CD4-positive, alpha-beta T cell (primary cell): Measurements from ENCODE around the gene LAMC2. TPM values are rescaled to one million over a fixed set of nuclear protein-coding genes. Genes with fewer than 3 reads are reported as not detected.
"Not testable (repeated sequence)": the region's sequence is repeated elsewhere in the genome, so short reads cannot be mapped to it uniquely, and the experiment has no call there.

Source experiments
- ATAC-seq: fragments of 200-7000 bp; cut with Tn5 transposase; one replicate; pipeline ENCODE4 v1.10.0; 2022; ENCODE audit warnings: mild to moderate bottlenecking; ENCODE audit not compliant: poor library complexity
- CTCF ChIA-PET: fragments of 350-600 bp; sonication (Branson Sonifier 250); formaldehyde crosslinking; loops from one replicate; lab custom pipeline; 2021; ENCODE audit warnings: antibody characterized with exemption, inconsistent platforms; lab: Charles Lee
- POLR2A ChIA-PET: fragments of 350-600 bp; sonication (Branson Sonifier 250); formaldehyde crosslinking; loops from one replicate; lab custom pipeline; 2021; ENCODE audit warnings: antibody characterized with exemption, inconsistent platforms; lab: Charles Lee
- DNase-seq, 14 experiments: peaks; one replicate each; pipeline ENCODE4 v3.0.0-alpha.2; 2013 to 2020; ENCODE audit warnings: mixed read lengths in 2 of 14
- H3K27ac ChIP-seq, 2 donors: one replicate each; pipeline versions ENCODE4 v1.5.1 to v1.7.0; 2013; ENCODE audit warnings: low read length in 2 of 2, low read depth in 1 of 2, mild to moderate bottlenecking in 1 of 2
- H3K27me3 ChIP-seq, 2 experiments: 1 replicate in 1 of 2; 2 replicates in 1 of 2; pipeline versions ENCODE4 v1.6.1 to v1.7.0; 2013; ENCODE audit warnings: low read length in 2 of 2, control low read depth in 1 of 2, mild to moderate bottlenecking in 1 of 2, moderate library complexity in 1 of 2; ENCODE audit not compliant: insufficient read depth in 2 of 2, control insufficient read depth in 1 of 2
- H3K36me3 ChIP-seq: one replicate; pipeline ENCODE4 v1.6.1; 2013; ENCODE audit warnings: low read length, control low read depth; ENCODE audit not compliant: insufficient read depth
- H3K4me1 ChIP-seq: one replicate; pipeline ENCODE4 v1.6.1; 2013; ENCODE audit warnings: low read length, control low read depth; ENCODE audit not compliant: insufficient read depth
- H3K4me3 ChIP-seq: one replicate; pipeline ENCODE4 v1.5.1; 2013; ENCODE audit warnings: mild to moderate bottlenecking, low read length, moderate library complexity
- H3K9me3 ChIP-seq, 2 experiments: 1 replicate in 1 of 2; 2 replicates in 1 of 2; pipeline versions ENCODE4 v1.6.1 to v1.7.0; 2013; ENCODE audit warnings: low read length in 2 of 2, mild to moderate bottlenecking in 2 of 2, control low read depth in 1 of 2, moderate library complexity in 1 of 2; ENCODE audit not compliant: control insufficient read depth in 1 of 2, insufficient read depth in 1 of 2
- H3K27ac Mint-ChIP-seq: one replicate; pipeline ENCODE4 v1.8.0; 2020; ENCODE audit warnings: mixed read lengths
- H3K27me3 Mint-ChIP-seq: one replicate; pipeline ENCODE4 v1.8.0; 2021; ENCODE audit warnings: mixed read lengths
- H3K36me3 Mint-ChIP-seq: one replicate; pipeline ENCODE4 v1.8.0; 2021; ENCODE audit warnings: low read depth, mixed read lengths
- H3K4me1 Mint-ChIP-seq: one replicate; pipeline ENCODE4 v1.8.0; 2021; ENCODE audit warnings: low read depth, mixed read lengths
- H3K4me3 Mint-ChIP-seq: one replicate; pipeline ENCODE4 v1.8.0; 2020; ENCODE audit warnings: mild to moderate bottlenecking, mixed read lengths
- H3K9me3 Mint-ChIP-seq: one replicate; pipeline ENCODE4 v1.8.0; 2020; ENCODE audit warnings: mixed read lengths
- intact Hi-C, 2 experiments: fragments of 100-400 bp; cut with DNase I in 1 of 2; cut with micrococcal nuclease in 1 of 2; formaldehyde crosslinking; loops; one replicate each; pipeline versions ENCODE4 v1.15.1 to v1.9.0; 2023 to 2025; cut with DNase I, micrococcal nuclease
- total RNA-seq, 174 experiments: library from RNA in 2 of 174; stranded (reverse) in 2 of 174; gene quantifications; one replicate each; pipeline ENCODE4 v1.2.3 and lab custom pipeline; 2021 to 2026
- TF ChIP-seq, protein P1 (sequence below): fragments of 200-600 bp; IDR thresholded peaks from one replicate; pipeline ENCODE4 v1.8.0; 2022; ENCODE audit warnings: antibody characterized with exemption, mild to moderate bottlenecking

Gene LAMC2
- total RNA-seq, 2 experiments from 2014 or later, result not detected

DNA sequence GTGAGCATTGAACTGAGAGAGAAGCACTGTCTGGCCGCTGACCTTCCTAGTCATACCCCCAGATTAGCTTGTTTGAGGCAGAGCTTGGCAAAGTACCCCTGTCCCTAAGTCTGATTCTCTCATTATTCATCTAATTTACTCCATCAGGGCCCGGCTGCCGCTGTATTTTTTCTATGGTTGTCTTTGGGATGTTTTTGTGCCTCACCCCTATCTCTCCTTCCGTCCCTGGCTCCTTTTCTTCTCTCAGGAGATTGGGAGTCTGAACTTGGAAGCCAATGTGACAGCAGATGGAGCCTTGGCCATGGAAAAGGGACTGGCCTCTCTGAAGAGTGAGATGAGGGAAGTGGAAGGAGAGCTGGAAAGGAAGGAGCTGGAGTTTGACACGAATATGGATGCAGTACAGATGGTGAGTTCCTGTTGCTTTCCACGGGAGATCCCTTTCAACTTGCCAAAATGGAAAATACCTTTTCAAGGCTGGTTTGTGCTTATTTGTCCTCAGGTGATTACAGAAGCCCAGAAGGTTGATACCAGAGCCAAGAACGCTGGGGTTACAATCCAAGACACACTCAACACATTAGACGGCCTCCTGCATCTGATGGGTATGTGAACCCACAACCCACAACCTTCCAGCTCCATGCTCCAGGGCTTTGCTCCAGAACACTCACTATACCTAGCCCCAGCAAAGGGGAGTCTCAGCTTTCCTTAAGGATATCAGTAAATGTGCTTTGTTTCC, 53.9 kb downstream of the LAMC2 start:
- H3K27me3 ChIP-seq, result peaks cover 0 to 3% of the 10 kb centered on the region in 2 experiments
- H3K36me3 ChIP-seq, result no peaks in the 10 kb centered on the region
- H3K9me3 Mint-ChIP-seq, result no peaks in the 10 kb centered on the region
- H3K4me1 Mint-ChIP-seq, result no peaks in the 10 kb centered on the region
- no peaks in the 10 kb centered on the region for H3K36me3 Mint-ChIP-seq
- no peaks in the 10 kb centered on the region for H3K9me3 ChIP-seq
- CTCF ChIA-PET, result no interaction called here
- no peak overlapping the region for H3K27ac ChIP-seq
- H3K27me3 Mint-ChIP-seq, result no peaks in the 10 kb centered on the region
- H3K27ac Mint-ChIP-seq, result no peak overlapping the region
- TF ChIP-seq, protein P1, sequence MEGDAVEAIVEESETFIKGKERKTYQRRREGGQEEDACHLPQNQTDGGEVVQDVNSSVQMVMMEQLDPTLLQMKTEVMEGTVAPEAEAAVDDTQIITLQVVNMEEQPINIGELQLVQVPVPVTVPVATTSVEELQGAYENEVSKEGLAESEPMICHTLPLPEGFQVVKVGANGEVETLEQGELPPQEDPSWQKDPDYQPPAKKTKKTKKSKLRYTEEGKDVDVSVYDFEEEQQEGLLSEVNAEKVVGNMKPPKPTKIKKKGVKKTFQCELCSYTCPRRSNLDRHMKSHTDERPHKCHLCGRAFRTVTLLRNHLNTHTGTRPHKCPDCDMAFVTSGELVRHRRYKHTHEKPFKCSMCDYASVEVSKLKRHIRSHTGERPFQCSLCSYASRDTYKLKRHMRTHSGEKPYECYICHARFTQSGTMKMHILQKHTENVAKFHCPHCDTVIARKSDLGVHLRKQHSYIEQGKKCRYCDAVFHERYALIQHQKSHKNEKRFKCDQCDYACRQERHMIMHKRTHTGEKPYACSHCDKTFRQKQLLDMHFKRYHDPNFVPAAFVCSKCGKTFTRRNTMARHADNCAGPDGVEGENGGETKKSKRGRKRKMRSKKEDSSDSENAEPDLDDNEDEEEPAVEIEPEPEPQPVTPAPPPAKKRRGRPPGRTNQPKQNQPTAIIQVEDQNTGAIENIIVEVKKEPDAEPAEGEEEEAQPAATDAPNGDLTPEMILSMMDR, result no peak
- DNase-seq (no peak), ATAC-seq (no peak)
- intact Hi-C loops, result no loop called here
- POLR2A ChIA-PET, result interaction anchor here (0.6 kb wide), 1 partner anchor 162 kb away, joined by 3 read pairs; no protein-coding TSS in a partner anchor
- no peak overlapping the region for H3K4me3 ChIP-seq
- H3K4me1 ChIP-seq, result no peaks in the 10 kb centered on the region
- no peak overlapping the region for H3K4me3 Mint-ChIP-seq

DNA sequence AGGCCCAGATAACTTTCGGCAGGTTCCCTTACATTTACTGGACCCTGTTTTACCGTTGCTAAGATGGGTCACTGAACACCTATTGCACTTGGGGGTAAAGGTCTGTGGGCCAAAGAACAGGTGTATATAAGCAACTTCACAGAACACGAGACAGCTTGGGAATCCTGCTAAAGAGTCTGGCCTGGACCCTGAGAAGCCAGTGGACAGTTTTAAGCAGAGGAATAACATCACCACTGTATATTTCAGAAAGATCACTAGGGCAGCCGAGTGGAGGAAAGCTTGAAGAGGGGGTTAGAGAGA, 54.4 kb downstream of the LAMC2 start:
- no peak for ATAC-seq
- TF ChIP-seq, protein P1, result no peak
- no peak overlapping the region for H3K4me3 ChIP-seq
- no peaks in the 10 kb centered on the region for H3K9me3 Mint-ChIP-seq
- intact Hi-C loops, result no loop called here
- no peak overlapping the region for H3K27ac ChIP-seq
- H3K36me3 Mint-ChIP-seq, result no peaks in the 10 kb centered on the region
- DNase-seq, result no peak
- POLR2A ChIA-PET, result interaction anchor here (0.6 kb wide), 1 partner anchor 162 kb away, joined by 3 read pairs; no protein-coding TSS in a partner anchor
- no peak overlapping the region for H3K27ac Mint-ChIP-seq
- no peak overlapping the region for H3K4me3 Mint-ChIP-seq
- H3K4me1 ChIP-seq, result no peaks in the 10 kb centered on the region
- CTCF ChIA-PET, result no interaction called here
- peaks cover 2% of the 10 kb centered on the region in 2 experiments for H3K27me3 ChIP-seq
- H3K4me1 Mint-ChIP-seq, result no peaks in the 10 kb centered on the region
- H3K36me3 ChIP-seq, result no peaks in the 10 kb centered on the region
- H3K9me3 ChIP-seq, result no peaks in the 10 kb centered on the region
- H3K27me3 Mint-ChIP-seq, result no peaks in the 10 kb centered on the region

DNA sequence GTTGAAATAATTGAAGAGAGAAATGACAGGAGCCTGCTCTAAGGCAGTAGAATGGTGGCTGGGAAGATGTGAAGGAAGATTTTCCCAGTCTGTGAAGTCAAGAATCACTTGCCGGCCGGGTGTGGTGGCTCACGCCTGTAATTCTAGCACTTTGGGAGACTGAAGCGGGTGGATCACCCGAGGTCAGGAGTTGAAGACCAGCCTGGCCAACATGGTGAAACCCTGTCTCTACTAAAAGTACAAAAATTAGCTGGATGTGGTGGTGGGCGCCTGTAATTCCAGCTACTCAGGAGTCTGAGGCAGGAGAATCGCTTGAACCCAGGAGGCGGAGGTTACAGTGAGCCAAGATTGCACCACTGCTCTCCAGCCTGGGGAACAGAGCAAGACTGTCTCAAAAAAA, 54.8 kb downstream of the LAMC2 start:
- H3K4me1 Mint-ChIP-seq, H3K36me3 Mint-ChIP-seq, DNase-seq, H3K27me3 ChIP-seq, H3K9me3 Mint-ChIP-seq, POLR2A ChIA-PET, H3K27me3 Mint-ChIP-seq, ATAC-seq, H3K4me3 ChIP-seq, H3K27ac Mint-ChIP-seq, H3K27ac ChIP-seq, H3K4me3 Mint-ChIP-seq, H3K4me1 ChIP-seq, H3K9me3 ChIP-seq, intact Hi-C loops, H3K36me3 ChIP-seq: not testable (repeated sequence)
- CTCF ChIA-PET, result interaction anchor here (0.9 kb wide), 1 partner anchor 415 kb away, joined by 3 read pairs; no protein-coding TSS in a partner anchor
